Chondrocyte (in vitro differentiated cells): ENCODE data around the gene HIP1R. TPM values are rescaled to one million over a fixed set of nuclear protein-coding genes. Genes with fewer than 3 reads are reported as not detected.
"Not testable (repeated sequence)": the region's sequence is repeated elsewhere in the genome, so short reads cannot be mapped to it uniquely, and the experiment has no call there.

Experiments used
- DNase-seq: peaks from one replicate; pipeline ENCODE4 v3.0.0; 2021; ENCODE audit warnings: mixed read lengths, low spot score
- H3K27ac Mint-ChIP-seq: one replicate; pipeline ENCODE4 v1.8.0; 2021; ENCODE audit warnings: mild to moderate bottlenecking, moderate library complexity, mixed read lengths; ENCODE audit not compliant: unreplicated experiment
- H3K27me3 Mint-ChIP-seq: 2 replicates; pipeline ENCODE4 v1.8.0; 2021; ENCODE audit warnings: low read depth, mixed read lengths
- H3K36me3 Mint-ChIP-seq: 2 replicates; pipeline ENCODE4 v1.8.0; 2021; ENCODE audit warnings: low read depth, mixed read lengths
- H3K4me1 Mint-ChIP-seq: 2 replicates; pipeline ENCODE4 v1.8.0; 2021; ENCODE audit warnings: low read depth, mild to moderate bottlenecking, mixed read lengths
- H3K4me3 Mint-ChIP-seq: one replicate; pipeline ENCODE4 v1.8.0; 2021; ENCODE audit warnings: mild to moderate bottlenecking, moderate library complexity, mixed read lengths; ENCODE audit not compliant: unreplicated experiment
- H3K9me3 Mint-ChIP-seq: 2 replicates; pipeline ENCODE4 v1.8.0; 2021; ENCODE audit warnings: low read depth, mixed read lengths
- CTCF ChIP-seq: fragments of 200-600 bp; sonication (generic); IDR thresholded peaks from 2 replicates; pipeline ENCODE4 v1.5.0; 2021; ENCODE audit warnings: antibody characterized with exemption, mild to moderate bottlenecking, moderate library complexity
- total RNA-seq: library from RNA; stranded (reverse); gene quantifications from 3 replicates; pipeline ENCODE4 v1.2.1, GENCODE V29; 2021

Gene HIP1R
- total RNA-seq, 1 donor from 2014 or later = 13.8 TPM

DNA sequence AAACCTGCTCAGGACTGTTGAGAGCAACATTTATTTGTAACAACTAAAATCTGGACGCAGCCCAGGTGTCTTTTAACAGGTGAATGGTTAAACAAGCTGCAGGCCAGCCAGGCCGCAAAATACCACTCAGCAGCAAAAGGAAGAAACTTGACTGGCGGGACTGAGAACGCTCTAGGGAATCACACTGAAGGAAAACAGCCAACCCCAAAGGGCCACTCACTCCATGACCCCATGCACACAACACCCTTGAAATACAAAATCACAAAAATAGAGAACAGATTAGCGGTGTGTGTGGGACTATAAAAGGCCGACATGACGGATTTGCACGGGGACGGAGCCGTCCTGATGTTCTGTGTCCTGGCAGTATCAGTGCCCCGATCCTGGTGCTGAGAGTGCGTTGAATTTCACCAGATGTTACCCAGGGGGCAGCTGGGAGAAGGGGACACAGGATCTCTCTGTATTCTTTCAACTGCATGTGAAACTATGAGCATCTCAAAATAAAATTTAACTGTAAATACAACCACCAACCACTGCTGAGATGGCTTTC is 37.6 kb downstream of the HIP1R start:
- no peak for DNase-seq
- no peak for TF ChIP-seq CTCF
- Mint-ChIP-seq H3K4me3 (no peak overlapping the region), H3K27ac (peak overlapping the region; percentile 99), H3K4me1 (peaks cover 64% of the 10 kb centered on the region), H3K36me3 (peaks cover 13% of the 10 kb centered on the region), H3K27me3 (no peaks in the 10 kb centered on the region), H3K9me3 (no peaks in the 10 kb centered on the region)

GRCh38 chr12:122873540-122873939 is 38.3 kb downstream of the HIP1R start:
- no peak for DNase-seq
- Mint-ChIP-seq H3K27ac (no peak overlapping the region), H3K36me3 (peaks cover 13% of the 10 kb centered on the region), H3K4me3 (no peak overlapping the region), H3K9me3 (no peaks in the 10 kb centered on the region), H3K27me3 (no peaks in the 10 kb centered on the region), H3K4me1 (peaks cover 64% of the 10 kb centered on the region)
- no peak for TF ChIP-seq CTCF

DNA sequence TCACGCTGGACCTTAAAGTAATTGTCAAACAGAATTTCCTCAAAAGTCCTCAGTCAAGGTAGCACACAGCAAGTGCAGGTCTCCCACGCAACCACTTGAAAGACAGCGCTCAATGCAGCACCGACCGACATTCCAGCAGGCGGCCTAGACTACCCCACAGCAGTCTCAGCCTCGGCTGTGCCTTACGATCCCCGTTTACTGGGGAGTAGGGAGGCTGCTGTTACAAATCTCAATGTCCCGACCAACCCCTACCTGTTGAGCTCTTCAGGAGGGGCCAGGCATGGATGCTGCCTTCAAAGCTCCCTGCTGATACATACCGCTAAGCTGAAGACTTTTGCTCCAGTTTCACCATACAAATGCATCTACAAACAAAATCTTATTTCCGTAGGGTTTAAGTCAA is 38.8 kb downstream of the HIP1R start:
- no peak for TF ChIP-seq CTCF
- H3K4me3 Mint-ChIP-seq = no peak overlapping the region
- peaks cover 66% of the 10 kb centered on the region for H3K4me1 Mint-ChIP-seq
- no peaks in the 10 kb centered on the region for H3K9me3 Mint-ChIP-seq
- no peak overlapping the region for H3K27ac Mint-ChIP-seq
- peaks cover 9% of the 10 kb centered on the region for H3K36me3 Mint-ChIP-seq
- no peak for DNase-seq
- no peaks in the 10 kb centered on the region for H3K27me3 Mint-ChIP-seq

DNA sequence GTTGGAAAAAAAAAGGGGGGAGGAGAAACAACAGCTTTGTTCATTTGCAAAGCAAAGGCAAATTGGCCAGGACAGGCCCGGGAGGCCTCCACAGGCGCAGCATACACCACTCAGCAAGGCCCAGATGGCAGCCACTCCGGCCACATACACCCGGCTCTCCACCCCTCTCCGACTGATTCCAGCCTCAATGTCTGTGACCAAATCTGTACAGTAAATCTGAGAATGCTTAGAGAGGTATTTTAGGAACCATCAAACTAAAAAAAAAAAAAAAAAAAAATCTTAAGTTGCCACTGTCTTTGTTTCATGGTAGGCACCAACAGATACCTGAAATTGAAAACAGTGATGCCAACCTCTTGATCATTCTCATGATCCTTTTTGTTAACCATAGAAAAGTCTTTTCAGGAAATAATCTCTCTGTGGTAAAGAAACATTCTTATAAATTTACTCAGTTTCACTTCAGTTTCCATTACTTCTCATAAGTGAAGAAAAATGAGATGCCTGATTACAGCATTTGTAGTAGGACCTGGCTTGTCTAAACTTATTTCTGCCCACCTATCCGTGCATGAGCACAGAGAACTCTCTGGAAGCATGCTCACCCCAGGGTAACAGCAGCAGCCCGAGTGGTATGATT is 40.4 kb downstream of the HIP1R start:
- DNase-seq = no peak
- H3K27ac Mint-ChIP-seq = peak overlapping the region; percentile 22
- peaks cover 2% of the 10 kb centered on the region for H3K36me3 Mint-ChIP-seq
- H3K9me3 Mint-ChIP-seq = no peaks in the 10 kb centered on the region
- TF ChIP-seq CTCF = no peak
- H3K4me1 Mint-ChIP-seq = peaks cover 75% of the 10 kb centered on the region
- no peak overlapping the region for H3K4me3 Mint-ChIP-seq
- no peaks in the 10 kb centered on the region for H3K27me3 Mint-ChIP-seq

- not testable (repeated sequence) for H3K4me3 Mint-ChIP-seq, H3K9me3 Mint-ChIP-seq, DNase-seq, H3K36me3 Mint-ChIP-seq, H3K27me3 Mint-ChIP-seq
- Mint-ChIP-seq H3K4me1 (peaks cover 75% of the 10 kb centered on the region), H3K27ac (peak overlapping the region; percentile 34)
Measured at GRCh38 chr12:122876281-122876680, 41.0 kb downstream of the HIP1R start.

- no peaks in the 10 kb centered on the region for H3K36me3 Mint-ChIP-seq
- no peaks in the 10 kb centered on the region for H3K27me3 Mint-ChIP-seq
- TF ChIP-seq CTCF = no peak
- H3K27ac Mint-ChIP-seq = peak overlapping the region; percentile 34
- H3K4me3 Mint-ChIP-seq = no peak overlapping the region
- no peak for DNase-seq
- H3K4me1 Mint-ChIP-seq = peaks cover 73% of the 10 kb centered on the region
- H3K9me3 Mint-ChIP-seq = no peaks in the 10 kb centered on the region
Measured at GRCh38 chr12:122876731-122877130, 41.5 kb downstream of the HIP1R start.
